Umbilical cord (tissue), 2 donors: ENCODE results near the gene ANKRD31. TPM values are rescaled to one million over a fixed set of nuclear protein-coding genes. Genes with fewer than 3 reads are reported as not detected.
"Not testable (repeated sequence)": the region's sequence is repeated elsewhere in the genome, so short reads cannot be mapped to it uniquely, and the experiment has no call there.

Source experiments
- DNase-seq: peaks from one replicate; pipeline ENCODE4 v3.0.0-alpha.2; 2015; ENCODE audit warnings: low spot score
- total RNA-seq: library from RNA; depleted of rRNA; stranded (reverse); fragments of >200 nt; gene quantifications from one replicate; pipeline ENCODE4 v1.2.3, GENCODE V29; 2014; ENCODE audit warnings: low replicate concordance; ENCODE audit not compliant: insufficient read depth

Gene ANKRD31
- total RNA-seq, 1 donor from 2014 or later: 1.2 TPM

DNA sequence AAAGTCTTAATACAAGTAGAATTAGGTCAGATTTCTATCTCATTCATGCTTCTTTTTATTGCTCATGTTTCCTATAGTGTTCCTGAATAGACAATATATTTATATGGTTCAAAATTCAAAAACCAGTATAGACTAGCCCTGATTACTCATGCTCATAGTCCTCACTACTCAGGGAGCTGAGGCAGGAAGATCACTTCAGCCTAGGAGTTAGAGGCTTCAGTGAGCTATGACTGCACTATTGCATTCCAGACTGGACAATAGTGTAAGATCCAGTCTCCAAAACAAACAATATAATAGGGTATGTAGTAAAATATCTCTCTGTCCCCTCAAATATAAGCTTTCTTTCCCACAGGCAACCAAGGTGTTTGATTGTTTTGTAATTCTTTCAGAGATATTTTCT is 2.4 kb downstream of the ANKRD31 start:
- DNase-seq: no peak

DNA sequence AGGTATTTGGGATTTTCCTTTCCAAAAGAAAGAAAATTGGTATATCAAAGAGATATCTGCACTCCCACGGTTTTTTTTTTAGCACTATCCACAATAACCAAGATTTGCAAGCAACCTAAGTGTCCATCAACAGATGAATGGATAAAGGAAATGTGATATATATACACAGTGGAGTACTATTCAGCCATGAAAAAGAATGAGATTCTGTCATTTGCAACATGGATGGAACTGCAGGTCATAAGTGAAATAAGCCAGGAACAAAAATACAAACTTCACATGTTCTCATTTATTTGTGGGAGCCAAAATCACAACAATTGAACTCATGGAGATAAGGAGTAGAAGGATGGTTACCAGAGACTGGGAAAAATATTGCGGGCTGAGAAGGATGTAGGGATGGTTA is 9.8 kb downstream of the ANKRD31 start:
- no peak for DNase-seq

GRCh38 chr5:75225506-75225905 is 11.2 kb downstream of the ANKRD31 start:
- no peak for DNase-seq

GRCh38 chr5:75220787-75221186 is 15.9 kb downstream of the ANKRD31 start:
- DNase-seq: not testable (repeated sequence)

GRCh38 chr5:75214928-75215327 is 21.8 kb downstream of the ANKRD31 start:
- no peak for DNase-seq

GRCh38 chr5:75214409-75214808 is 22.3 kb downstream of the ANKRD31 start:
- no peak for DNase-seq

GRCh38 chr5:75203604-75204003 is 33.1 kb downstream of the ANKRD31 start:
- no peak for DNase-seq

DNA sequence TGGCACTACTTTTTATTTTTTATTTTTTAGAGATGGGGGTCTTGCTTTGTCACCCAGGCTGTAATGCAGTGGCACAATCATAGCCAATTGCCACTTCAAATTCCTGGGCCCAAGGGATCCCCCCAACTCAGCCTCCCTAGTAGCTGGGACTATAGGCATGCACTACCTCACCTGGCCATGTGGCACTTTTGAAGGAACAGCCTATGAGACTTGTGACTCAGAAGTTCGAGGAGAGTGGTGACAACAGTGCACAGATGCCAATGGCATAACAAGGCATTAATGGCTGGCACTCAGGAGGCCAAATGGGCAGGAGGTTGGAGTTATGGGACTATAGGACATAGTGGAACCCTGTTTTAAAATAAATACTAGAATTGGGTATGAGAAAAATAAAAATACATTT is 33.7 kb downstream of the ANKRD31 start:
- no peak for DNase-seq

DNA sequence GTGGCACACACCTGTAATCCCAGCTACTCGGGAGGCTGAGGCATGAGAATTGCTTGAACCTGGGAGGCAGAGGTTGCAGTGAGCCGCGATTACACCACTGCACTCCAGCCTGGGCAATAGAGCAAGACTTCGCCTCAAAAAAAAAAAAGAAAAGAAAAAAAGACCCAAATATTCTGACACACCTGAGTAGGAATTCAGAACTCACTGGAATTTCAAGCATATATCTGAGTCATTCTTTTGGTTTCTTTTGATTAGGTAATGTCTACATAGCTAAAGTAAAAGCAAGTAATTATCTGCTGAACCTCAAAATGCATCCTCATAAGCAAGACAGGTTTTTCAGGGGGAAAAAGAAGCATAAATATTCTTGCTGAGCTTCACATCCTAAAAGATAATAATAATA is 35.9 kb downstream of the ANKRD31 start:
- peak; percentile 1 for DNase-seq

DNA sequence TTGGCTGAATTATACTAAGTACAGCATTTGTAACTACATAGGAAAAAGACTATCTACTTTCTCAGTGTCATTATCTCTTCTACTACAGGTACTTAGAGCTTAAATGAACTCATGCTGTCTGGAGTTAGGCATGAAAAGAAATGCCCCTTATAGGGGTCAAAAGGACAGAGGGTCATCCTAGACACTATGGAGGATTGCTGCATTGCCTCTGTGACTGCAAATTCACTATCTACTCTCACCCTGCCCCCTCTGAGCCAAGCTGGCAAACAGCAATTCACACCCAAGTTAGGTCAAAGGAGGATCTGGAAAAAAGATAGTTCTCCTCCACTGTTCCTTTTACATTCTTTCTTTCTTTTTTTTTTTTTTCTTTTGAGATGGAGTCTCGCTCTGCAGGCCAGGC is 36.7 kb downstream of the ANKRD31 start:
- DNase-seq: no peak

GRCh38 chr5:75199071-75199470 is 37.6 kb downstream of the ANKRD31 start:
- no peak for DNase-seq

- DNase-seq: no peak
Measured at GRCh38 chr5:75197745-75198144, 38.9 kb downstream of the ANKRD31 start.

- no peak for DNase-seq
Measured at GRCh38 chr5:75192804-75193203, 43.9 kb downstream of the ANKRD31 start.

DNA sequence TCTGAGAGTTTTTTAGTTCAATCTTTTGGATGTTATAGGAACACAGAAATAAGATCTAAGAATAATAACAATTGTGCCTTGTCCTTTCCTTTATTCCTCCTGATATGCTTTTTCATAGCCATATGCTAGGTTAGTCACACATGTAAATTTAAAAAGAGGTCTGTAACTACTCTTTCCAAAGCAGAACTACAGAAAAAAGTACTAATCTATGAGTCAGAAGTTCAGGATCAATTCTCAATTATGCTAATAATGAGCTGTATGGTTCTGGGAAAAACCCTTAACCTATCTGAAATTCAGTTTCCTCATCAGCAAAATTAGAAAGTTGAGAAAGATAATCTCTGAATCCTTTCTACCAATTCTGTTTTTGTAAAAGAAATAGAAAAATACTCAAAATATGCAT is 44.4 kb downstream of the ANKRD31 start:
- DNase-seq: no peak

GRCh38 chr5:75190227-75190626 is 46.5 kb downstream of the ANKRD31 start:
- no peak for DNase-seq

DNA sequence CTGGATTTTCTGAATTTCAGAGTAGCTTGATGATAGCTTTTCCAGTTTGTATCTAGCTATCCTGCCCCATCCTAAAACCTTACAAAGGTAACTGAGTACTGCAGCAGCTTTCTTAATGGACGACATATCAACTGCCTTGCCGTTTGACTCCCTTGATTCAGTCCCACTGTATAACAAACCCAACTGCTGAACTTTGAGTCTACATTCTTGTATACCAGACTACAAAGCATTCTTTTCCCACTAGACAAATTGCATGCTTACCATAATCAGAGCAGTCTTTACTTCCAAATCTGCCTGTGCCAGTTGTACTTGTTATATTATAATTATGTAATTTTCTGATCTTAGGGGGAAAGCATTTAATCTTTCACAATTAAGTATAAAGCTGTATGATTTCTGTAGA is 47.3 kb downstream of the ANKRD31 start:
- DNase-seq: no peak

GRCh38 chr5:75185763-75186162 is 50.9 kb downstream of the ANKRD31 start:
- DNase-seq: no peak

GRCh38 chr5:75176009-75176408 is 60.7 kb downstream of the ANKRD31 start:
- not testable (repeated sequence) for DNase-seq

- DNase-seq: not testable (repeated sequence)
Measured at GRCh38 chr5:75174872-75175271, 61.8 kb downstream of the ANKRD31 start.

DNA sequence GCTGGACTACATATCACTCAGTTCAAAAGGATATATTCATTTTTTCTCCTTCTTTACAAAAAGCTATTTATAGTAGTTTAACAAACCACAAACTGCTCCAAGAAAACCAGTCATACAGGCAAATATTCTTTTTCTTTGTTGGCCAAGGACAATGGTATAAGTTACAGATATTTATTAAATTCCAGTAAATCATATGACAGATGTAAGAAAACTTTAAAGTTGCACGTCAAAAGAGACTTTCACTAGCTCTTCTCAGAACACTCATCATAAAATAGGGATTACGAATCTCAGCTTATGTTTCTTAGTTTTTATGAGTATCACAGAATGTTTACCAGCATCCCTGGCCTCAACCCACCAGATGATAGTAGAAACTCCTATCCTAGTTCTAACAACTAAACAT is 67.2 kb downstream of the ANKRD31 start:
- peak; percentile 67 for DNase-seq

DNA sequence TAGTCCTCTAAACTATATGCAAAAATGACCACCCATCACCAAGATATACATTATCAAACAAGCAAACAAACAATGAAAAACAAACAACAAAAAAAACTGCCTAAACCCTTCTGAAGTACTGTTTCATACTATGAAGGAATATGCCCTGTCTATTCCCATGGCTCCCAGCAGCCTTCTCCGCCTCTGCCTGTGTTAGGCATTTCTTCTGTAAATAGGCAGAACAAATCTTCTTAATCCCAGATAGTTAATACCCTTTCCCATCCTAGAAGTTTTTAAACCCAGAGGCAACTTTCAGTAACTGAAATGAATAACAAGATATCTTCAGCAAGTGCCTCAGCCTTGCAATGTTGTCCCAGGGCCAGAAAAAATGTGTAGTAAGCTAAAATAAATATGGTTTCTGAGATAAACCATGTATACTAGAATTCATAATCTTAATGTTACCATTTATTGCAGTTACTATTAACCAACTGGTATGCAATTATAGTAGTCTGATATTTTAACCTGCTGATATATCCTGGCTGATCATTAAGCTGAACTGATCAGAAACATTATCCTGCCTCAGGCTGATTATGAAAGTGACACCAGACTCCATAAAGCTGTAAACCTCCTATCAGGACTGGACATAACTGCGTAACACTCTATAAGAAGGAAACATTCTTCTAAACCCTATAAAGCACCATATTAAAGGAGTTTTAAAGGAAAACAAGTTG is 68.5 kb downstream of the ANKRD31 start:
- DNase-seq: peak; percentile 30

GRCh38 chr5:75167345-75167744 is 69.3 kb downstream of the ANKRD31 start:
- DNase-seq: no peak

DNA sequence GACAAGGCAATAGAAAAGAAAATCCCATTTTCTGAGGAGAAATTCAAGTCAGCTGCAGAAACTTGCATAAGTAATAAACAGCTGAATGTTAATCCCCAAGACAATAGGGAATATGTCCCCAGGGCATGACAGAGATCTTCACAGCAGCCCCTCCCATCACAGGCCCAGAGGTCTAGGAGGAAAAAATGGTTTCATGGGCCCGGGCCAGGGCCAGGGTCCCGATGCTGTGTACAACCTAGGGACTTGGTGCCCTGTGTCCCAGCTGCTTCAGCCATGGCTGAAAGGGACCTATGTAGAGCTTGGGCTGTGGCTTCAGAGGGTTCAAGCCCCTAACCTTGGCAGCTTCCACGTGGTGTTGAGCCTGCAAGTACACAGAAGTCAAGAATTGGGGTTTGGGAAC is 75.2 kb downstream of the ANKRD31 start:
- DNase-seq: not testable (repeated sequence)

DNA sequence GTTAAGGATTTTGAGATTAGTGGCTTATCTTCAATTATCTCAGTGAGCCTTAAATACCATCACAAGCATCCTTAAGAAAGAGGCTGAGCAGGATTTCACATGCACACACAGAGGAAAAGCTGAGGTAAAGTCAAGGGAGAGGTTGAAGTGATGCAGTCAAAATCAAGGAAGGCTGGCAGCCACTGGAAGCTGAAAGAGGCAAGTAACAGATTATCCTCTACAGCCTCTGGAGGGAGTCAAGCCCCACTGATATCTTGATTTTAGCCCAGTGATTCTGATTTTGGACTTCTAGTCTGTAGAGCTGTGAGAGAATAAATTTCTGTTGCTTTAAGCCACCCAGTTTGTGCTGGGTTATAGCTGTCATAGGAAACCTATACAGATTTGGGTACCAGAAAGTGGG is 80.1 kb downstream of the ANKRD31 start:
- DNase-seq: peak; percentile 33
